Right cardiac atrium (tissue), 5 donors: ENCODE results near the gene CRNN. TPM values are rescaled to one million over a fixed set of nuclear protein-coding genes. Genes with fewer than 3 reads are reported as not detected.

Source experiments
- ATAC-seq, 2 donors: fragments of 200-7000 bp; cut with Tn5 transposase; one replicate each; pipeline versions ENCODE4 v1.8.0 to v1.9.1; 2020; ENCODE audit warnings: moderate library complexity in 2 of 2, mild to moderate bottlenecking in 1 of 2
- DNase-seq, 3 donors: peaks; one replicate each; pipeline ENCODE4 v3.0.0-alpha.2; 2020
- H3K27ac ChIP-seq: one replicate; pipeline ENCODE4 v1.5.1; 2013; ENCODE audit warnings: mild to moderate bottlenecking, low read length, control low read depth, moderate library complexity
- H3K27me3 ChIP-seq: one replicate; pipeline ENCODE4 v1.6.1; 2013; ENCODE audit not compliant: control insufficient read depth, insufficient read depth
- H3K4me1 ChIP-seq: one replicate; pipeline ENCODE4 v1.6.1; 2013; ENCODE audit warnings: low read length; ENCODE audit not compliant: control insufficient read depth, insufficient read depth
- H3K4me3 ChIP-seq: one replicate; pipeline ENCODE4 v1.5.1; 2013; ENCODE audit warnings: low read length, control low read depth
- H3K9me3 ChIP-seq: one replicate; pipeline ENCODE4 v1.6.1; 2013; ENCODE audit warnings: low read length; ENCODE audit not compliant: control insufficient read depth
- WGBS: extraction: QIAGEN DNeasy Blood & Tissue Kit; methylation state at CpG from one replicate; pipeline ENCODE4 v1.1.7; 2013; 5-methylcytosine and 5-hydroxymethylcytosine counted together
- intact Hi-C, 4 donors: fragments of 100-400 bp; cut with DNase I; formaldehyde crosslinking; loops; one replicate each; pipeline versions ENCODE4 v1.11.0 to v1.14.0; 2022 to 2023
- polyA plus RNA-seq: library from polyadenylated mRNA; stranded (reverse); fragments of 200-250 nt; gene quantifications from one replicate; pipeline ENCODE4 v1.2.3, GENCODE V29; 2013
- total RNA-seq, 4 donors: library from RNA; stranded (reverse); fragmentation: NEBNext Ultra II Directional; extraction: Animal tissue kit (Norgen Biotek cat#: 25700); gene quantifications; one replicate each; pipeline ENCODE4 v1.2.1, GENCODE V29; 2021
- donor health status: healthy with polysubstance abuse.
- donor health status: DM: no; HTN: yes; CAD: no.
- donor health status: DM: no; HTN: no; CAD: no.
- donor health status: DM: no; HTN: yes; CAD: no; lungs with severe emphysema.
- donor health status: DM: yes; HTN: yes; CAD: no.

Gene CRNN
- total and polyA plus RNA-seq, 5 donors, result 0.14 TPM; not detected in 4

- H3K9me3 ChIP-seq, result no peaks in the 10 kb centered on the region
- intact Hi-C loops, result no loop called here
- no peaks in the 10 kb centered on the region for H3K27me3 ChIP-seq
- no peak overlapping the region for H3K27ac ChIP-seq
- DNase-seq (no peak), ATAC-seq (no peak)
- H3K4me3 ChIP-seq, result no peak overlapping the region
- H3K4me1 ChIP-seq, result no peaks in the 10 kb centered on the region
- 67% methylated on average over 4 of the region's 4 CpGs for whole genome bisulfite sequencing
Measured at GRCh38 chr1:152388889-152389288, 25.2 kb downstream of the CRNN start.

GRCh38 chr1:152386940-152387339 lies 27.1 kb downstream of the CRNN start:
- DNase-seq (no peak), ATAC-seq (no peak)
- no peak overlapping the region for H3K27ac ChIP-seq
- no peak overlapping the region for H3K4me3 ChIP-seq
- H3K27me3 ChIP-seq, result no peaks in the 10 kb centered on the region
- no peaks in the 10 kb centered on the region for H3K4me1 ChIP-seq
- intact Hi-C loops, result no loop called here
- 69% methylated on average over 2 of the region's 2 CpGs for WGBS
- no peaks in the 10 kb centered on the region for H3K9me3 ChIP-seq

GRCh38 chr1:152380932-152381331 lies 33.1 kb downstream of the CRNN start:
- Histone ChIP-seq H3K4me3 (no peak overlapping the region), H3K9me3 (no peaks in the 10 kb centered on the region), H3K27ac (no peak overlapping the region), H3K4me1 (no peaks in the 10 kb centered on the region), H3K27me3 (no peaks in the 10 kb centered on the region)
- intact Hi-C loops, result no loop called here
- WGBS, result 73% methylated on average over 16 of the region's 16 CpGs
- DNase-seq (no peak), ATAC-seq (no peak)

GRCh38 chr1:152374451-152374850 lies 39.6 kb downstream of the CRNN start:
- no peaks in the 10 kb centered on the region for H3K9me3 ChIP-seq
- ATAC-seq (peak; percentile 63 to 64), DNase-seq (peak in 1 of 3 donors; percentile 65)
- H3K4me1 ChIP-seq, result no peaks in the 10 kb centered on the region
- H3K27me3 ChIP-seq, result no peaks in the 10 kb centered on the region
- H3K27ac ChIP-seq, result no peak overlapping the region
- H3K4me3 ChIP-seq, result no peak overlapping the region
- 49% methylated on average over 3 of the region's 3 CpGs for WGBS
- intact Hi-C loops, result no loop called here

- DNase-seq (no peak), ATAC-seq (no peak)
- H3K27ac ChIP-seq, result no peak overlapping the region
- H3K27me3 ChIP-seq, result no peaks in the 10 kb centered on the region
- peaks cover 3% of the 10 kb centered on the region for H3K9me3 ChIP-seq
- WGBS, result 74% methylated on average over 1 of the region's 1 CpG
- intact Hi-C loops, result no loop called here
- H3K4me1 ChIP-seq, result no peaks in the 10 kb centered on the region
- no peak overlapping the region for H3K4me3 ChIP-seq
Measured at GRCh38 chr1:152372672-152373071, 41.4 kb downstream of the CRNN start.

- no peak for ATAC-seq
Measured at GRCh38 chr1:152367436-152367835, 46.6 kb downstream of the CRNN start.

GRCh38 chr1:152359906-152360305 lies 54.2 kb downstream of the CRNN start, which contains the start of gene FLG2:
TSS of gene FLG2 (minus strand) at chr1:152360006. CDS start at chr1:152358884, 1,122 bp downstream.
- Histone ChIP-seq H3K27me3 (no peaks in the 10 kb centered on the region), H3K27ac (no peak within 1 kb of the TSS), H3K4me3 (no peak within 1 kb of the TSS), H3K4me1 (no peaks in the 10 kb centered on the region), H3K9me3 (no peaks in the 10 kb centered on the region)
- intact Hi-C loops, result no loop called here
- no peak for ATAC-seq
- DNase-seq, result no peak
- WGBS, result 76% methylated on average over 2 of the region's 2 CpGs

More at GRCh38 chr1:152367436-152367835, 46.6 kb downstream of the CRNN start:
- intact Hi-C loops, result no loop called here
- DNase-seq, result no peak
- Histone ChIP-seq H3K9me3 (peaks cover 3% of the 10 kb centered on the region), H3K27ac (no peak overlapping the region), H3K27me3 (no peaks in the 10 kb centered on the region), H3K4me3 (no peak overlapping the region), H3K4me1 (no peaks in the 10 kb centered on the region)
- WGBS, result 39% methylated on average over 1 of the region's 1 CpG

Other genes starting within 250 kb of the CRNN start
- gene HRNR, start 190.1 kb downstream of the CRNN start, total RNA-seq, result not detected
- 0.02 TPM for gene HRNR, start 190.1 kb downstream of the CRNN start, polyA plus RNA-seq
- not detected for gene FLG, start 89.0 kb downstream of the CRNN start, total RNA-seq
- gene FLG, start 89.0 kb downstream of the CRNN start, polyA plus RNA-seq, result 0.05 TPM
- gene FLG2, start 54.3 kb downstream of the CRNN start, total RNA-seq, result not detected
- gene FLG2, start 54.3 kb downstream of the CRNN start, polyA plus RNA-seq, result not detected
- gene LCE5A, start 96.5 kb upstream of the CRNN start, total RNA-seq, result not detected
- not detected for gene LCE5A, start 96.5 kb upstream of the CRNN start, polyA plus RNA-seq
- not detected for gene CRCT1, start 100.2 kb upstream of the CRNN start, total RNA-seq
- gene CRCT1, start 100.2 kb upstream of the CRNN start, polyA plus RNA-seq, result not detected
- gene LCE3E, start 152.5 kb upstream of the CRNN start, total RNA-seq, result not detected
- gene LCE3E, start 152.5 kb upstream of the CRNN start, polyA plus RNA-seq, result not detected
- not detected for gene LCE3D, start 166.3 kb upstream of the CRNN start, total RNA-seq
- gene LCE3D, start 166.3 kb upstream of the CRNN start, polyA plus RNA-seq, result not detected
- gene LCE3C, start 186.0 kb upstream of the CRNN start, total RNA-seq, result not detected
- gene LCE3C, start 186.0 kb upstream of the CRNN start, polyA plus RNA-seq, result not detected
- not detected for gene LCE3B, start 199.5 kb upstream of the CRNN start, total RNA-seq
- not detected for gene LCE3B, start 199.5 kb upstream of the CRNN start, polyA plus RNA-seq
- gene LCE3A, start 208.8 kb upstream of the CRNN start, total RNA-seq, result not detected
- gene LCE3A, start 208.8 kb upstream of the CRNN start, polyA plus RNA-seq, result not detected
- not detected for gene LCE2D, start 249.1 kb upstream of the CRNN start, total RNA-seq
- not detected for gene LCE2D, start 249.1 kb upstream of the CRNN start, polyA plus RNA-seq